ENCODE results near the gene SLC7A6OS. TPM values are rescaled to one million over a fixed set of nuclear protein-coding genes. Genes with fewer than 3 reads are reported as not detected.

SLC7A6OS gene
- 46.8 and 51.0 TPM in 2 replicates for total RNA-seq (2013; cell fraction: nucleolus; rRNA removed)
- total RNA-seq (2014; rRNA removed): 16.0 and 17.7 TPM in 2 replicates
- 17.7 and 18.1 TPM in 2 replicates for total RNA-seq (2014; rRNA removed; fragmentation: Illumina TruSeq; extraction: Trizol)
- total RNA-seq (2021): 17.7 and 22.0 TPM in 2 replicates
- 11.8 TPM for polyA plus RNA-seq (2011; ENCODE audit: low read depth)
- polyA plus RNA-seq (2011; rRNA removed): 17.8 and 19.6 TPM in 2 replicates
- 8.7 and 9.2 TPM in 2 replicates for polyA plus RNA-seq (2011; cell fraction: cytosol; rRNA removed)
- 28.2 and 29.3 TPM in 2 replicates for polyA plus RNA-seq (2011; cell fraction: nucleus; rRNA removed)
- 14.3 and 16.2 TPM in 2 replicates for polyA plus RNA-seq (2012)
- 16.0 and 16.8 TPM in 2 replicates for polyA plus RNA-seq (2014; fragmentation: Illumina TruSeq; extraction: Trizol)
- polyA plus RNA-seq (2014; fragmentation: Nextera tagmentation; extraction: Ambion mirVana): 1 to 10 TPM; 2.9 to 6.4 TPM
- polyA plus RNA-seq (2014; rRNA removed): 13.9 and 16.0 TPM in 2 replicates
- 10 to 100 TPM; 23.8 to 27.4 TPM for polyA plus RNA-seq (2016; fragmentation: Nextera tagmentation; extraction: Ambion mirVana)
- 11.2 and 13.8 TPM in 2 replicates for polyA minus RNA-seq (2011; rRNA and poly(A)+ RNA removed)
- polyA minus RNA-seq (2011; cell fraction: cytosol; rRNA and poly(A)+ RNA removed): 2.8 and 2.9 TPM in 2 replicates
- polyA minus RNA-seq (2011; cell fraction: nucleus; rRNA and poly(A)+ RNA removed): 10.0 and 16.6 TPM in 2 replicates
- Bru-seq, nascent RNA: percentile 84 among the genes with signal in this experiment
- percentile 75 among the genes with signal in this experiment for BruChase-seq, experiment 1, labeled RNA remaining after a 6-hour chase
- percentile 81 among the genes with signal in this experiment for BruChase-seq, experiment 2, labeled RNA remaining after a 2-hour chase
- long read RNA-seq, experiment 1, full-length matches to known transcripts: 23 of 29 reads
- long read RNA-seq, experiment 1, partial matches to known transcripts: 2 of 29 reads
- long read RNA-seq, experiment 1, other reads (novel, unspliced or antisense): 4 of 29 reads
- long read RNA-seq, experiment 2, full-length matches to known transcripts: 53 of 91 reads
- long read RNA-seq, experiment 2, partial matches to known transcripts: 15 of 91 reads
- long read RNA-seq, experiment 2, other reads (novel, unspliced or antisense): 23 of 91 reads

- intact Hi-C loops (cut with micrococcal nuclease; ENCODE audit: unreplicated experiment): loop anchor here (2.0 kb wide), 1 partner anchor 46 kb away; the partner anchor contains the start of gene SLC7A6
- SMC1A ChIA-PET (ENCODE audit: uncharacterized antibody, unreplicated experiment): interaction anchor here (0.9 to 2.4 kb wide), 13 partner anchors 8 to 70 kb away, joined by 3 to 20 read pairs (median 5); partner anchors contain the start of gene SLC7A6
- no peak for TF ChIP-seq CBX3 (IDR thresholded peaks at IDR 0.05; ENCODE audit: borderline replicate concordance, low read depth)
- TF ChIP-seq, protein P1, sequence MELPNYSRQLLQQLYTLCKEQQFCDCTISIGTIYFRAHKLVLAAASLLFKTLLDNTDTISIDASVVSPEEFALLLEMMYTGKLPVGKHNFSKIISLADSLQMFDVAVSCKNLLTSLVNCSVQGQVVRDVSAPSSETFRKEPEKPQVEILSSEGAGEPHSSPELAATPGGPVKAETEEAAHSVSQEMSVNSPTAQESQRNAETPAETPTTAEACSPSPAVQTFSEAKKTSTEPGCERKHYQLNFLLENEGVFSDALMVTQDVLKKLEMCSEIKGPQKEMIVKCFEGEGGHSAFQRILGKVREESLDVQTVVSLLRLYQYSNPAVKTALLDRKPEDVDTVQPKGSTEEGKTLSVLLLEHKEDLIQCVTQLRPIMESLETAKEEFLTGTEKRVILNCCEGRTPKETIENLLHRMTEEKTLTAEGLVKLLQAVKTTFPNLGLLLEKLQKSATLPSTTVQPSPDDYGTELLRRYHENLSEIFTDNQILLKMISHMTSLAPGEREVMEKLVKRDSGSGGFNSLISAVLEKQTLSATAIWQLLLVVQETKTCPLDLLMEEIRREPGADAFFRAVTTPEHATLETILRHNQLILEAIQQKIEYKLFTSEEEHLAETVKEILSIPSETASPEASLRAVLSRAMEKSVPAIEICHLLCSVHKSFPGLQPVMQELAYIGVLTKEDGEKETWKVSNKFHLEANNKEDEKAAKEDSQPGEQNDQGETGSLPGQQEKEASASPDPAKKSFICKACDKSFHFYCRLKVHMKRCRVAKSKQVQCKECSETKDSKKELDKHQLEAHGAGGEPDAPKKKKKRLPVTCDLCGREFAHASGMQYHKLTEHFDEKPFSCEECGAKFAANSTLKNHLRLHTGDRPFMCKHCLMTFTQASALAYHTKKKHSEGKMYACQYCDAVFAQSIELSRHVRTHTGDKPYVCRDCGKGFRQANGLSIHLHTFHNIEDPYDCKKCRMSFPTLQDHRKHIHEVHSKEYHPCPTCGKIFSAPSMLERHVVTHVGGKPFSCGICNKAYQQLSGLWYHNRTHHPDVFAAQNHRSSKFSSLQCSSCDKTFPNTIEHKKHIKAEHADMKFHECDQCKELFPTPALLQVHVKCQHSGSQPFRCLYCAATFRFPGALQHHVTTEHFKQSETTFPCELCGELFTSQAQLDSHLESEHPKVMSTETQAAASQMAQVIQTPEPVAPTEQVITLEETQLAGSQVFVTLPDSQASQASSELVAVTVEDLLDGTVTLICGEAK (IDR thresholded peaks at IDR 0.05; ENCODE audit: borderline replicate concordance): peak; percentile 45; the same call in 1 of the 2 replicates
- TF ChIP-seq POU2F2 (IDR thresholded peaks at IDR 0.05; ENCODE audit: borderline replicate concordance, low read depth, low read length): peak; percentile 70; the same call in 2 of the 3 replicates
- no peak for TF ChIP-seq SMAD1 (IDR thresholded peaks at IDR 0.05; ENCODE audit: low read depth, partially characterized antibody)
- peak; percentile 88; the same call in 1 of the 2 replicates for TF ChIP-seq MXI1 (IDR thresholded peaks at IDR 0.05; ENCODE audit: low read depth, low read length)
- TF ChIP-seq, protein P2, sequence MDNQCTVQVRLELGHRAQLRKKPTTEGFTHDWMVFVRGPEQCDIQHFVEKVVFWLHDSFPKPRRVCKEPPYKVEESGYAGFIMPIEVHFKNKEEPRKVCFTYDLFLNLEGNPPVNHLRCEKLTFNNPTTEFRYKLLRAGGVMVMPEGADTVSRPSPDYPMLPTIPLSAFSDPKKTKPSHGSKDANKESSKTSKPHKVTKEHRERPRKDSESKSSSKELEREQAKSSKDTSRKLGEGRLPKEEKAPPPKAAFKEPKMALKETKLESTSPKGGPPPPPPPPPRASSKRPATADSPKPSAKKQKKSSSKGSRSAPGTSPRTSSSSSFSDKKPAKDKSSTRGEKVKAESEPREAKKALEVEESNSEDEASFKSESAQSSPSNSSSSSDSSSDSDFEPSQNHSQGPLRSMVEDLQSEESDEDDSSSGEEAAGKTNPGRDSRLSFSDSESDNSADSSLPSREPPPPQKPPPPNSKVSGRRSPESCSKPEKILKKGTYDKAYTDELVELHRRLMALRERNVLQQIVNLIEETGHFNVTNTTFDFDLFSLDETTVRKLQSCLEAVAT (IDR thresholded peaks at IDR 0.05): peak; percentile 80
- TF ChIP-seq BCL3 (IDR thresholded peaks at IDR 0.05; ENCODE audit: borderline replicate concordance, insufficient read depth, low read depth, low read length, poor library complexity, severe bottlenecking): no peak
- no peak for TF ChIP-seq RBBP5 (conservative IDR thresholded peaks at IDR 0.05)
- peak; percentile 60; the same call in 1 of the 2 replicates for TF ChIP-seq LARP7 (IDR thresholded peaks at IDR 0.05)
These were observed at the start of gene SLC7A6OS, which contains the start of gene PRMT7 for GRCh38 chr16:68310774-68311511. Gene SLC7A6OS (minus strand): TSS chr16:68310946. CDS start chr16:68310926, 20 bp downstream. Gene PRMT7 (plus strand): TSS chr16:68311019. CDS start chr16:68315980, 4,961 bp downstream.

More at GRCh38 chr16:68310774-68311511, at the start of gene SLC7A6OS, which contains the start of gene PRMT7:
- H3K4me2 ChIP-seq (ENCODE audit: control insufficient read depth, insufficient read depth): peak within 1 kb of the TSS; percentile 92
- in situ Hi-C loops (cut with MboI): no loop called here
- 0 out of 2 replicates have a peak, but pooled peaks cover 3% of the 10 kb centered on the region for H3K4me1 ChIP-seq (ENCODE audit: control insufficient read depth, insufficient read depth, low read length)
- ChIA-PET POLR2A (interaction anchor here (1.0 to 3.8 kb wide), 13 partner anchors 8 to 52 kb away, joined by 3 to 20 read pairs (median 5); partner anchors contain the start of gene SLC7A6), RAD21 (ENCODE audit: unreplicated experiment) (interaction anchor here (0.8 to 2.2 kb wide), 12 partner anchors 8 to 160 kb away, joined by 3 to 52 read pairs (median 5); partner anchors contain the start of gene SLC7A6), CTCF (interaction anchor here (0.8 to 2.4 kb wide), 10 partner anchors 9 to 53 kb away, joined by 3 to 60 read pairs (median 4); partner anchors contain the start of gene SLC7A6)
- TSS peak; percentile 56 for BruUV-seq (replicated peaks)
- WGBS (ENCODE audit: insufficient coverage, insufficient replicate concordance, low lambda C conversion rate, missing lambda C conversion rate): under 1% methylated on average over 62 of the region's 62 CpGs
- H3K4me3 ChIP-seq: peak within 1 kb of the TSS; percentile 95
- peak within 1 kb of the TSS; percentile 79 for H3K27ac ChIP-seq (ENCODE audit: control insufficient read depth, insufficient read depth)
- peaks cover 51% of the 10 kb centered on the region for H3K79me2 ChIP-seq (ENCODE audit: control insufficient read depth, insufficient read depth, low read length)
- DNase-seq (ENCODE audit: low read depth, low spot score): peak; percentile 65
- peak within 1 kb of the TSS; percentile 95 for H2AFZ ChIP-seq (ENCODE audit: control insufficient read depth, low read depth, low read length)
- H3K9ac ChIP-seq (ENCODE audit: control insufficient read depth, insufficient read depth, low read length): peak within 1 kb of the TSS; percentile 74
- peaks cover 2 to 18% of the 10 kb centered on the region in 2 experiments; a peak in 3 of 4 replicates for H3K36me3 ChIP-seq (ENCODE audit: control insufficient read depth in 2 of 2, insufficient read depth in 2 of 2, low read length in 1 of 2)
- FAIRE-seq: peak; percentile 95
- peak; percentile 99 for ATAC-seq
- no peaks in the 10 kb centered on the region for H4K20me1 ChIP-seq (ENCODE audit: control insufficient read depth, insufficient read depth)
- H3K9me3 ChIP-seq (replicated peaks; ENCODE audit: control insufficient read depth, insufficient read depth, low read length): no peaks in the 10 kb centered on the region
- H3K27me3 ChIP-seq (replicated peaks in 1 of 2; ENCODE audit: control insufficient read depth in 2 of 2, insufficient read depth in 2 of 2, low read length in 1 of 2): no peaks in the 10 kb centered on the region
